NCI-H1092 (cell line): ENCODE measurements around the gene L3MBTL2.

Source experiments
- DNase-seq: peaks from one replicate; lab custom pipeline; 2025; lab: John Stamatoyannopoulos, UW

The L3MBTL2 gene

GRCh38 chr22:41273128-41273527, 68.0 kb downstream of the L3MBTL2 start:
- no peak for DNase-seq

- no peak for DNase-seq
Observed at GRCh38 chr22:41274856-41275255, 69.7 kb downstream of the L3MBTL2 start.

GRCh38 chr22:41280065-41280464, 75.0 kb downstream of the L3MBTL2 start:
- DNase-seq, result no peak

- DNase-seq, result no peak
Observed at GRCh38 chr22:41280854-41281253, 75.7 kb downstream of the L3MBTL2 start.
